Measurements from ENCODE around the gene CIRBP. TPM values are rescaled to one million over a fixed set of nuclear protein-coding genes. Genes with fewer than 3 reads are reported as not detected.

CIRBP gene
- 99.2 and 106 TPM in 2 replicates for total RNA-seq

DNA sequence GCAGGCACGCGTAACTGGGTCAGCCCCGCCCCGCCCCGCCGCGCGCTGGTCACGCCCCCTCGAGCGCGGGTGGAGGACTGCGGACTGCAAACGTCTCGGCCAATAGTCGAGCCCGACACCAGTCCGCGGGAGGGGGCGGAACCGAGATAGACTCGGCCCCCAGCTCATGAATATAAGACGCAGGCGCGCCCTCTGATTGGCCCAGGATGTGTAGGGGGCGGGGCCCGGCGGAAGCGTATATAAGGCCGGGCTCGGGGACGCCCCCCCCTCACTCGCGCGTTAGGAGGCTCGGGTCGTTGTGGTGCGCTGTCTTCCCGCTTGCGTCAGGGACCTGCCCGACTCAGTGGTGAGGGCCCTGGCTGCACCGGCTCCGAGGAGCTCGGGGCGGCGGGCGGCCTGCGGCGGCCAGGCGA is at the start of gene CIRBP:
TSS of gene CIRBP (plus strand) at position 268 of the 413 bp plus-strand sequence. CDS start 1,602 bp downstream, outside the sequence.

DNA sequence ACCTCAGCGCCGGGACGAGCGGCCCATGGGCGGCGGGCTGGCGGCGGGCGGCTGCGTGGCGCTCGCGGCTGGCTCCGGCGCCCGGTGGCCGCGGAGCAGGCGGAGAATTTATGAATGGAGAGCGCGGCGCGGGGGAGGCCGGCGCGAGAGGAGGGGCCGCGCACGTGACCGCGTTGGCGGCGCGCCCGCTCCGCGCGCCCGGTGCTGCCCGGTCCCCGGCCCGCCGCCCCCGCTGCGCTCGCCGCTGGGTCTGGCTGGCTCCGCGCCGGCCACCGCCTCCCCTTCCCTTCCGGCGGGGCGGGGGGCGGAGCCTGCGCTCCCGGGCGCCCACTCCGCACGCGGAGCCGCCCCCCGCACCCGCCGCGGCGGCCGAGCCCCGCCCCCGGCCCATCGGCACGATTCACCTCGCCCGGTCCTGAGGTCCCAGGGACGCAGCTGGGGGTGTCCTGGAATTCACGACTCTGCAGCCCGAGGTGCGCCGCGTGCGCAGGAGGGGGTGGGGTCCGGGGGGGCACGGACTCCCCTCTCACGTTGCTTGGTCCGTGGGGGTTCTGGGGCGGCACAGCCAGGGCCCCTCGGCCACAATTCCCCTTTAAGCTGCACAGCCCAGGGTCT is 31.3 kb upstream of the CIRBP start, which contains the start of gene CBARP:
TSS of gene CBARP (minus strand) at position 252 of the 615 bp plus-strand sequence. CDS start 1,905 bp downstream, outside the sequence.

DNA sequence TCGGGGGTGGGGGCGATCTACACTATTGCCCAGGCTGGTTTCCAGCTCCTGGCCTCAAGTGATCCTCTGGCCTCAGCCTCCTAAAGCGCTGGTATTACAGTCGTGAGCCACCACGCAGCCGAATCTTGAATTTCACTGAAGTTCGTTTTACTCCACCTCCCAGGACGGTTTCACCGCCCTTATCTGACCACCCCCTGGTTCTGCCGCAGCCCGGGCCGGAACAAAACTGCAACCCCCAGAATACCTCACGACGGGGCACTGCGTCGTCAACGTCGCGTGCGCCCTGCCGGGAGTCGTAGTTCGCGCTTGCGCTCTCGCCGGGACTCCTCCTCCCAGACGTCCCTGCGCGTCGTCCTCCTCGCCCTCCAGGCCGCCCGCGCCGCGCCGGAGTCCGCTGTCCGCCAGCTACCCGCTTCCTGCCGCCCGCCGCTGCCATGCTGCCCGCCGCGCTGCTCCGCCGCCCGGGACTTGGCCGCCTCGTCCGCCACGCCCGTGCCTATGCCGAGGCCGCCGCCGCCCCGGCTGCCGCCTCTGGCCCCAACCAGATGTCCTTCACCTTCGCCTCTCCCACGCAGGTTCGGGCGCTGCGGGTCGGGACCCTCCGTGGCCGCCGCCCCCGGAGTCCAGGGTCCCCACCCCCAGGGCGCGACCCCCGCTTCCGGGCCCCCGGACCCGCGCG is 27.6 kb upstream of the CIRBP start, which contains the start of gene ATP5F1D:
TSS of gene ATP5F1D (plus strand) at position 335 of the 679 bp plus-strand sequence. CDS start at position 435, 100 bp downstream.

DNA sequence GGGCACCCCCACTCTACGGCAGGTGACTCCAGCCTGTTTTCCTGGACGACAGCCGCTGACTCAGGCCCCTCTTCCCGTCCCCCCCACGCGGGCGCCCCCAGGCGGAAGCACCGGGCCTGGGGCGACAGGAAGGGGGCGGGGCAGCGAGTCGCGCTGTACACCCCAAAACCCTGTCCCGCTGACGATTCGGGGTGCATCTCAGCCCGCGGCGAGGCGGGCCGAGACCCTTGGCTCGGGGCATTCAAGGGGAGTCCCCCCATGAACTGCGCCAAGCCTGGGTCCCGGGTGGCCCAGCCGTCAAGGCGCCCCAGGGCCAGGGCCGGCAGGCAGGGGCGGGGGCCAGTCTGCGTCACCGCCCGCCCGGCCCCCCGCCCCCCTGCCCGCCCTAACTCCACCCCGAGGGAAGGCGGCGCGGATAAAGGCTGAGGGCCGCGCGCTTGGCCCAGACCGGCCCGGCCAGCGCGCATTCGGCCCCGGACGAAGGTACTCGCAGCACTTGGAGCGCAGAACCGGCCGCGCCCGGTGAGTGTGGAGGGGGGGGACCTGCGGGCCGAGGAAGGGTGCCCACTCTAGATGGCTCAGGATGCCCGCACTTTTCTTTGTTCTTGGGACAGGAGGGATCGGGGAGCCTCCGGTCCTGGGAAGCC is 20.9 kb upstream of the CIRBP start, which contains the start of gene MIDN:
TSS of gene MIDN (plus strand) at position 445 of the 647 bp plus-strand sequence. CDS start 1,714 bp downstream, outside the sequence.

DNA sequence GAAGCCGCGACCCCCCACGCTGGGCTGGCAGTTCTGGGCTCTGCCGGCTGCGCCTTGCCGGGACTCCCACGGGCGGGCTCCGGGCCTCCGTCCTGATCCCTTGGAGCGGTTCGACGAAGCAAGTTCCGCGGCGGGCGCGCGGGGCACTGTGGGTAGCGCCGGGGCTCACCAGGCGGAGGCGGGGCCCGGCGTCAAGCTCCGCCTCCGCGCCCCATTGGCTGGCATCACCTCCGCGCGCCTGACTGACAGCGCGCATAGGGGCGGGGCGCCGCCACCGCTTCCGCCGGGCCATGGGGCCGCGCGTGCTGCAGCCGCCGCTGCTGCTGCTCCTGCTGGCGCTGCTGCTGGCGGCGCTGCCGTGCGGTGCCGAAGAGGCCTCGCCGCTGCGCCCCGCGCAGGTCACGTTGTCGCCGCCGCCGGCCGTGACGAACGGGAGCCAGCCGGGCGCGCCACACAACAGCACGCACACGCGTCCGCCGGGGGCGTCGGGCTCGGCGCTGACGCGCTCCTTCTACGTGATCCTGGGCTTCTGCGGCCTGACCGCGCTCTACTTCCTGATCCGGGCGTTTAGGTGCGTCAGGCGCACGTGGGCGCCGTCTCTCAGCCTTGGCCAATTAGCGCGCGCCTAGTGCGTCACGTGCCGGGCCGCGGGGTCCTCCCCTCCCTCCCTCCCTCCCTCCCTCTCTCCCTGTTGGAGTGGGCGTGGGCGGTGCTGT is 6.3 kb downstream of the CIRBP start, which contains the start of gene FAM174C:
TSS of gene FAM174C (plus strand) at position 271 of the 716 bp plus-strand sequence. CDS start at position 291, 20 bp downstream.

DNA sequence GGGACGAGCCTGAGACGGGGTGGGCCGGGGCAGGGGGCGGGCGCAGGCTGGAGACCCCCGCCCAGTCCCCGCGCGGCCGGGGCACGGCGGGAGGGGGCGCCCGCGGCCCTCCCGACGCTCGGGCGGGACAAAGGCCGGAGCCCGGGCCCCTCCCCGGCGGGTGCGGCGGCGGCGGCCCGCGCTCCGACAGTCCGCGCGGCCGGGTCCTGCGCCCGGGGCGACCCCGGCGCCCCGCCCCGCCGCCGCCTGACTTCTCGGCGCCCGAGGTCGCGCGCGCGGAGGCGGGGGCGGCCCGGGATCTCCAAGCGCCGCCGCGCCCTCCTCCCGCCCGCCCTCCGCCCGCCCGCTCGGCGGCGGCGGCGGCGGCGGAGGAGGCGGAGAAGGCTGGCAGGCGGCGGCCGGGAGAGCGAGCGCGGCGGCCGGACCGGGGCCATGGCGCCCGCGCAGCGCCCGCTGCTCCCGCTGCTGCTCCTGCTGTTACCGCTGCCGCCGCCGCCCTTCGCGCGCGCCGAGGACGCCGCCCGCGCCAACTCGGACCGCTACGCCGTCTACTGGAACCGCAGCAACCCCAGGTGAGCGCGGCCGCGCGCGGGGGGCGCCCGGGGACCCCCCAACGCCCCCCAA is 16.7 kb downstream of the CIRBP start, which contains the start of gene EFNA2:
TSS of gene EFNA2 (plus strand) at position 137 of the 624 bp plus-strand sequence. CDS start at position 433, 296 bp downstream.

Other genes with a start within 250 kb of the CIRBP start
- 68.3 and 80.5 TPM in 2 replicates for gene TMEM259, start 248.2 kb upstream of the CIRBP start, total RNA-seq
- not detected in 2 replicates for gene RNU6-2, start 247.8 kb upstream of the CIRBP start, total RNA-seq
- gene CNN2, start 242.7 kb upstream of the CIRBP start, total RNA-seq, result 122 and 131 TPM in 2 replicates
- 4.0 and 4.3 TPM in 2 replicates for gene ABCA7, start 229.2 kb upstream of the CIRBP start, total RNA-seq
- gene ARHGAP45, start 202.2 kb upstream of the CIRBP start, total RNA-seq, result 0.78 and 1.5 TPM in 2 replicates
- 84.5 and 113 TPM in 2 replicates for gene POLR2E, start 174.0 kb upstream of the CIRBP start, total RNA-seq
- 326 and 402 TPM in 2 replicates for gene GPX4, start 165.3 kb upstream of the CIRBP start, total RNA-seq
- gene SBNO2, start 95.1 kb upstream of the CIRBP start, total RNA-seq, result 44.4 and 46.3 TPM in 2 replicates
- 58.4 and 85.0 TPM in 2 replicates for gene STK11, start 63.6 kb upstream of the CIRBP start, total RNA-seq
- gene CBARP, start 31.3 kb upstream of the CIRBP start, total RNA-seq, result 2.9 and 4.7 TPM in 2 replicates
- gene ATP5F1D, start 27.6 kb upstream of the CIRBP start, total RNA-seq, result 25.4 and 32.7 TPM in 2 replicates
- gene MIDN, start 20.7 kb upstream of the CIRBP start, total RNA-seq, result 15.8 and 21.9 TPM in 2 replicates
- gene FAM174C, start 6.2 kb downstream of the CIRBP start, total RNA-seq, result 28.9 and 36.4 TPM in 2 replicates
- not detected in 2 replicates for gene EFNA2, start 16.5 kb downstream of the CIRBP start, total RNA-seq
- gene NDUFS7, start 114.6 kb downstream of the CIRBP start, total RNA-seq, result 57.5 and 71.7 TPM in 2 replicates
- 23.9 and 42.6 TPM in 2 replicates for gene GAMT, start 132.2 kb downstream of the CIRBP start, total RNA-seq
- 49.6 and 88.9 TPM in 2 replicates for gene DAZAP1, start 138.3 kb downstream of the CIRBP start, total RNA-seq
- 481 and 668 TPM in 2 replicates for gene RPS15, start 169.1 kb downstream of the CIRBP start, total RNA-seq
- under 0.01 and 0.37 TPM in 2 replicates for gene APC2, start 180.8 kb downstream of the CIRBP start, total RNA-seq
- gene C19orf25, start 209.9 kb downstream of the CIRBP start, total RNA-seq, result 19.1 and 27.8 TPM in 2 replicates
- 0.78 and 1.8 TPM in 2 replicates for gene PCSK4, start 221.0 kb downstream of the CIRBP start, total RNA-seq
- gene REEP6, start 221.8 kb downstream of the CIRBP start, total RNA-seq, result 1.2 and 2.6 TPM in 2 replicates
- 1.6 and 2.2 TPM in 2 replicates for gene ADAMTSL5, start 243.7 kb downstream of the CIRBP start, total RNA-seq